ENCODE results near the gene PTGDS. TPM values are rescaled to one million over a fixed set of nuclear protein-coding genes. Genes with fewer than 3 reads are reported as not detected.

The PTGDS gene
- total RNA-seq, 1 donor from 2014 or later, result 52.6 TPM

GRCh38 chr9:136944519-136945332 is 32.6 kb upstream of the PTGDS start, which contains the start of the genes C8G and FBXW5:
Gene C8G (plus strand): TSS chr9:136945243. CDS start chr9:136945321, 78 bp downstream.
Gene FBXW5 (minus strand): TSS chr9:136944738. CDS start chr9:136944083, 655 bp downstream.
- Mint-ChIP-seq H3K9me3 (no peaks in the 10 kb centered on the region), H3K36me3 (peaks cover 6% of the 10 kb centered on the region), H3K27ac (peak within 1 kb of the TSS; percentile 83), H3K4me3 (peak within 1 kb of the TSS; percentile 70), H3K4me1 (peaks cover 8% of the 10 kb centered on the region), H3K27me3 (ENCODE audit: low read depth) (no peaks in the 10 kb centered on the region)
- DNase-seq (ENCODE audit: low spot score in 2 of 2, unreplicated experiment in 2 of 2), result peak; percentile 94 to 96
- TF ChIP-seq, protein P1, sequence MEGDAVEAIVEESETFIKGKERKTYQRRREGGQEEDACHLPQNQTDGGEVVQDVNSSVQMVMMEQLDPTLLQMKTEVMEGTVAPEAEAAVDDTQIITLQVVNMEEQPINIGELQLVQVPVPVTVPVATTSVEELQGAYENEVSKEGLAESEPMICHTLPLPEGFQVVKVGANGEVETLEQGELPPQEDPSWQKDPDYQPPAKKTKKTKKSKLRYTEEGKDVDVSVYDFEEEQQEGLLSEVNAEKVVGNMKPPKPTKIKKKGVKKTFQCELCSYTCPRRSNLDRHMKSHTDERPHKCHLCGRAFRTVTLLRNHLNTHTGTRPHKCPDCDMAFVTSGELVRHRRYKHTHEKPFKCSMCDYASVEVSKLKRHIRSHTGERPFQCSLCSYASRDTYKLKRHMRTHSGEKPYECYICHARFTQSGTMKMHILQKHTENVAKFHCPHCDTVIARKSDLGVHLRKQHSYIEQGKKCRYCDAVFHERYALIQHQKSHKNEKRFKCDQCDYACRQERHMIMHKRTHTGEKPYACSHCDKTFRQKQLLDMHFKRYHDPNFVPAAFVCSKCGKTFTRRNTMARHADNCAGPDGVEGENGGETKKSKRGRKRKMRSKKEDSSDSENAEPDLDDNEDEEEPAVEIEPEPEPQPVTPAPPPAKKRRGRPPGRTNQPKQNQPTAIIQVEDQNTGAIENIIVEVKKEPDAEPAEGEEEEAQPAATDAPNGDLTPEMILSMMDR (IDR thresholded peaks at IDR 0.05; ENCODE audit: unreplicated experiment), result peak; percentile 99

DNA sequence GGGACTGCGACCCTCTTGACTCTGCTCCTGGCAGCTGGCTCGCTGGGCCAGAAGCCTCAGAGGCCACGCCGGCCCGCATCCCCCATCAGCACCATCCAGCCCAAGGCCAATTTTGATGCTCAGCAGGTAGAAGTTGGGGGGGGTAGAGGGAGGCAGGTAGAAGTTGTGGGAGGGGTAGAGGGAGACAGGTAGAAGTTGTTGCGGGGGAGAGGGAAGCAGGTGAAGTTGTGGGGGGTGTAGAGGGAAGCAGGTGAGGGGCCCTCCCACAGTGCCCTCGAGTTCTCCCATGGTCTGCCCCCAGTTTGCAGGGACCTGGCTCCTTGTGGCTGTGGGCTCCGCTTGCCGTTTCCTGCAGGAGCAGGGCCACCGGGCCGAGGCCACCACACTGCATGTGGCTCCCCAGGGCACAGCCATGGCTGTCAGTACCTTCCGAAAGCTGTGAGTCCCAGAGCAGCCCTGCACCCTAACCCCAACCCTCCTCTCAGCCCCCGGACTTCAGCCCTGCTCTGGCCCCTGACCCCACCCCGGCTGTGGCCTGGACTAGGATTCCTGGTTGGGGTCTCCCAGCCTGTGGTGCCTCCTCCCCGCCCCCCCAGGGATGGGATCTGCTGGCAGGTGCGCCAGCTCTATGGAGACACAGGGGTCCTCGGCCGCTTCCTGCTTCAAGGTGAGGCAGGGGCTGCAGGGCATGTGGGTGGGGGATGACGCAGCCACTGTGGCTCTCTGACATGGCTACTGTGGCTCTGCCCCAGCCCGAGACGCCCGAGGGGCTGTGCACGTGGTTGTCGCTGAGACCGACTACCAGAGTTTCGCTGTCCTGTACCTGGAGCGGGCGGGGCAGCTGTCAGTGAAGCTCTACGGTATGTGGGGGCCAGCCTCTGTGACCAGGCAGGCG is 31.7 kb upstream of the PTGDS start:
- H3K4me3 Mint-ChIP-seq, result peak overlapping the region; percentile 46
- peaks cover 6% of the 10 kb centered on the region for H3K36me3 Mint-ChIP-seq
- no peaks in the 10 kb centered on the region for H3K27me3 Mint-ChIP-seq (ENCODE audit: low read depth)
- no peak for DNase-seq (ENCODE audit: low spot score in 2 of 2, unreplicated experiment in 2 of 2)
- H3K27ac Mint-ChIP-seq, result no peak overlapping the region
- TF ChIP-seq, protein P1 (IDR thresholded peaks at IDR 0.05; ENCODE audit: unreplicated experiment), result no peak
- H3K4me1 Mint-ChIP-seq, result peaks cover 8% of the 10 kb centered on the region
- no peaks in the 10 kb centered on the region for H3K9me3 Mint-ChIP-seq

DNA sequence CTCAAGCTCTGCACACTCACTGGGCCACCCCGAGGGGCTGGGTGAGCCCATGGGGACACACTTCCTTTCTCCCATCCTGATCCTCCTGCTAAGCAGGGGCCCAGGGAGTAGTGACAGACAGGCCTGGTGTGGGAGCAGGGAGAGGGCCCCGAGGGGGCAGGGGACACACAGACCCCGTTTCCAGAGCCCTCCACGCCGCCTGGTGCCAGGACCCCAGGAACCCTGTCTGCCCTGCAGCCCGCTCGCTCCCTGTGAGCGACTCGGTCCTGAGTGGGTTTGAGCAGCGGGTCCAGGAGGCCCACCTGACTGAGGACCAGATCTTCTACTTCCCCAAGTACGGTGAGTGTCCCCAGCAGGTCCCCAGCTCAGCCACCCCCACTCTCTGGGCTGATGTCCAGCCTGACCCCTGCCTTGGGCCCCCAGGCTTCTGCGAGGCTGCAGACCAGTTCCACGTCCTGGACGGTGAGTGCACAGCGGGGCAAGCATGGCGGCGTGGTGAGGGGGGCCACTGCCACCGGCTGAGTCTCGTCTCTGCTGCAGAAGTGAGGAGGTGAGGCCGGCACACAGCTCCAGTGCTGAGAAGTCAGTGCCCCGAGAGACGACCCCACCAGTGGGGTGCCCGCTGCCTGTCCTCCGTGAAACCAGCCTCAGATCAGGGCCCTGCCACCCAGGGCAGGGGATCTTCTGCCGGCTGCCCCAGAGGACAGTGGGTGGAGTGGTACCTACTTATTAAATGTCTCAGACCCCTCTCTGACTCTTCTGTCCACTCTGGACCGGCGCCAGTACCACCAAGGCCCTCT is 30.9 kb upstream of the PTGDS start:
- Mint-ChIP-seq H3K36me3 (peaks cover 3% of the 10 kb centered on the region), H3K9me3 (no peaks in the 10 kb centered on the region), H3K4me3 (no peak overlapping the region), H3K27me3 (ENCODE audit: low read depth) (no peaks in the 10 kb centered on the region), H3K27ac (no peak overlapping the region), H3K4me1 (peaks cover 8% of the 10 kb centered on the region)
- DNase-seq (ENCODE audit: low spot score in 2 of 2, unreplicated experiment in 2 of 2), result no peak
- TF ChIP-seq, protein P1 (IDR thresholded peaks at IDR 0.05; ENCODE audit: unreplicated experiment), result no peak

DNA sequence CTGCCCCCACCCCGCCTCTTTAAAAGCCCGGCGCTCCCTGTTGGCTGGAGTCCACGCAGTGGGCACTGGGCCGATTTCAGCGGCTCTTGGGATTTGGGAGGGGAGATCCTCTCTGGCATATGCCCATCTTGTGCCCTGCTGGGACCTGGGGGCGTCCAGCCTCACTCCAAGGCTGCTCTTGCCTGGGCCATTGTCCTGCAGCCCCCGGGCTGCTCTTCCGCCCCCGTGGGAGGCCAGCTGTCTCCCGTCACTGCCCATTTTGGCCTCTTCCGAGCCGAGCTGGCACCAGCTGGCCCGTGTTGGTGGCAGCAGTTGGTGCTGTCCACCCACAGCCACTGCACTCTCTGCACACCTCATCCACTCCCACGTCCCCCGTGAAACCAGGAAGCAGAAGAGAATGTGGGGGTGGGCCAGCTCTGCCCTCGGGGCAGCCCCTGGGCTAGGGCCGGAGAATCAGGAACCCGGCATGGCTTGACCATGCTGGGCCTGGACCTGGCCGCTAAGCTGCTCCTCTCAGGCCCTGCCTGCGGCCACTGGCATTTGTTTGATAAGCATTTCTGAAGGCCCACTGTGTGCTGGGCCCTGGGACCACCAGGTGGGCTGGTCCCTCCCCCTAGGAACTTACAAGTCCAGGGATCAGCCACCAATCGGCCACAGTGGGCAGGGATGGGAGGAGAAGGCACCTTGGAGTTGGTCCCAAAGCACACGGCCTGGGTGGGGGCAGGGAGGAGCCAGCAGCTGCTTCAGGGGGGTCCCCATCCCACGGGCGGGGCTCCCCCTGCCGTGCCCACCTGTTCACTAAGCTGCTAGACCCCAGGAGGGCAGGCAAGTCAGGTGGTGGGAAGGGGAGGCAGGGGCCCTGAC is 30.0 kb upstream of the PTGDS start:
- no peak overlapping the region for H3K27ac Mint-ChIP-seq
- no peaks in the 10 kb centered on the region for H3K27me3 Mint-ChIP-seq (ENCODE audit: low read depth)
- DNase-seq (ENCODE audit: low spot score in 2 of 2, unreplicated experiment in 2 of 2), result no peak
- H3K36me3 Mint-ChIP-seq, result no peaks in the 10 kb centered on the region
- TF ChIP-seq, protein P1 (IDR thresholded peaks at IDR 0.05; ENCODE audit: unreplicated experiment), result no peak
- no peak overlapping the region for H3K4me3 Mint-ChIP-seq
- no peaks in the 10 kb centered on the region for H3K9me3 Mint-ChIP-seq
- H3K4me1 Mint-ChIP-seq, result peaks cover 10% of the 10 kb centered on the region

Measured in mesothelial cell of epicardium (in vitro differentiated cells).